Left renal pelvis (tissue), 4 donors: ENCODE results near the gene EGR1. TPM values are rescaled to one million over a fixed set of nuclear protein-coding genes. Genes with fewer than 3 reads are reported as not detected.
A peak's percentile ranks its signal among the peaks of the same experiment; 100 is the strongest.

Experiments used
- DNase-seq, 4 donors: peaks; one replicate each; pipeline ENCODE4 v3.0.0-alpha.2; 2013; ENCODE audit warnings: low read depth in 4 of 4, low spot score in 3 of 4
- polyA plus RNA-seq, 4 donors: library from polyadenylated mRNA; unstranded; fragments of 120-200 nt; gene quantifications; one replicate each; pipeline ENCODE4 v1.2.1, GENCODE V29; 2013; ENCODE audit not compliant: insufficient read length in 4 of 4

Gene EGR1
- polyA plus RNA-seq, 4 donors: 35.2 to 2,794 (median 56.3) TPM

- DNase-seq: no peak
These were observed 14.3 kb upstream of the EGR1 start for GRCh38 chr5:138450971-138451370.

GRCh38 chr5:138452720-138453119, 12.6 kb upstream of the EGR1 start:
- DNase-seq: no peak

GRCh38 chr5:138453590-138453989, 11.7 kb upstream of the EGR1 start:
- no peak for DNase-seq

GRCh38 chr5:138454121-138454520, 11.2 kb upstream of the EGR1 start:
- DNase-seq: no peak

- no peak for DNase-seq
These were observed 9.9 kb upstream of the EGR1 start for GRCh38 chr5:138455232-138455930.

- no peak for DNase-seq
These were observed 7.6 kb upstream of the EGR1 start for GRCh38 chr5:138457531-138458275.

- no peak for DNase-seq
These were observed 6.9 kb upstream of the EGR1 start for GRCh38 chr5:138458384-138458783.

GRCh38 chr5:138458856-138459255, 6.4 kb upstream of the EGR1 start:
- DNase-seq: no peak

GRCh38 chr5:138459311-138459933, 5.9 kb upstream of the EGR1 start:
- no peak for DNase-seq

GRCh38 chr5:138460032-138460693, 5.1 kb upstream of the EGR1 start:
- DNase-seq: no peak

GRCh38 chr5:138461343-138462125, 3.7 kb upstream of the EGR1 start:
- no peak for DNase-seq

GRCh38 chr5:138463419-138464007, 1.8 kb upstream of the EGR1 start:
- DNase-seq: no peak

GRCh38 chr5:138464008-138464387, 1.3 kb upstream of the EGR1 start:
- DNase-seq: peak; percentile 88 to 96 (median 94)

GRCh38 chr5:138464388-138465260, 655 bp upstream of the EGR1 start:
- peak; percentile 97 to 99 (median 99) for DNase-seq

- peak in 1 of 4 donors; percentile 46 for DNase-seq
These were observed 1.0 kb downstream of the EGR1 start for GRCh38 chr5:138466125-138466899.

GRCh38 chr5:138466900-138467710, 1.8 kb downstream of the EGR1 start:
- DNase-seq: no peak

- DNase-seq: no peak
These were observed 2.4 kb downstream of the EGR1 start for GRCh38 chr5:138467711-138468132.
